A673 (cell line): ENCODE data around the gene SFMBT2. TPM values are rescaled to one million over a fixed set of nuclear protein-coding genes. Genes with fewer than 3 reads are reported as not detected.
A peak's percentile ranks its signal among the peaks of the same experiment; 100 is the strongest.

Source experiments
- BruUV-seq: library from RNA; stranded (reverse); fragments of 400-500 nt; replicated peaks from 2 replicates; lab custom pipeline; 2021; lab: Mats Ljungman, UMichigan
- CTCF ChIA-PET: fragments of 300-600 bp; sonication (Branson Sonifier 250); formaldehyde crosslinking; loops from one replicate; lab custom pipeline; 2022; ENCODE audit warnings: antibody characterized with exemption; lab: Charles Lee
- POLR2A ChIA-PET: fragments of 300-600 bp; sonication (Branson Sonifier 250); formaldehyde crosslinking; loops from one replicate; lab custom pipeline; 2022; ENCODE audit warnings: antibody characterized with exemption; ENCODE audit not compliant: low non-redundant PET; lab: Charles Lee
- DNase-seq: peaks from one replicate; pipeline ENCODE4 v3.0.0-alpha.2; 2015; ENCODE audit warnings: low spot score
- H3K27ac ChIP-seq: fragments of 200-600 bp; sonication (generic); 2 replicates; pipeline ENCODE4 v1.5.1; 2016; ENCODE audit warnings: mixed run types, low read depth, mild to moderate bottlenecking, mixed read lengths, antibody characterized with exemption, low read length; ENCODE audit not compliant: poor library complexity, severe bottlenecking
- H3K27me3 ChIP-seq: fragments of 200-600 bp; sonication (generic); replicated peaks from 2 replicates; pipeline ENCODE4 v1.6.1; 2017; ENCODE audit warnings: mixed run types, low read depth, mild to moderate bottlenecking, mixed read lengths, antibody characterized with exemption, low read length; ENCODE audit not compliant: insufficient read depth, poor library complexity
- H3K36me3 ChIP-seq: fragments of 200-600 bp; sonication (generic); 2 replicates; pipeline ENCODE4 v1.6.1; 2016; ENCODE audit warnings: mixed run types, mild to moderate bottlenecking, mixed read lengths, antibody characterized with exemption, low read length; ENCODE audit not compliant: insufficient read depth, poor library complexity, severe bottlenecking
- H3K4me1 ChIP-seq: fragments of 200-600 bp; sonication (generic); 2 replicates; pipeline ENCODE4 v1.6.1; 2017; ENCODE audit warnings: mixed run types, mild to moderate bottlenecking, mixed read lengths, antibody characterized with exemption, low read length; ENCODE audit not compliant: insufficient read depth, poor library complexity, severe bottlenecking
- H3K4me3 ChIP-seq: fragments of 200-600 bp; sonication (generic); 2 replicates; pipeline ENCODE4 v1.5.1; 2016; ENCODE audit warnings: low read depth, mixed run types, mild to moderate bottlenecking, mixed read lengths, low read length; ENCODE audit not compliant: poor library complexity, severe bottlenecking
- H3K9me3 ChIP-seq: fragments of 200-600 bp; sonication (generic); 2 replicates; pipeline ENCODE4 v1.6.1; 2016; ENCODE audit warnings: mixed run types, low read depth, mild to moderate bottlenecking, mixed read lengths, antibody characterized with exemption, low read length; ENCODE audit not compliant: poor library complexity, severe bottlenecking
- CTCF ChIP-seq: fragments of 300-800, 200-600 bp; sonication (generic); conservative IDR thresholded peaks from 2 replicates; pipeline ENCODE4 v1.5.1; 2017; ENCODE audit warnings: low read depth, mild to moderate bottlenecking, antibody characterized with exemption, low read length, moderate library complexity, mixed read lengths
- EZH2 ChIP-seq: fragments of 200-600 bp; sonication (generic); IDR thresholded peaks from 2 replicates; pipeline ENCODE4 v1.6.1; 2017; ENCODE audit warnings: borderline replicate concordance, low read depth, mild to moderate bottlenecking, mixed read lengths, antibody characterized with exemption, low read length; ENCODE audit not compliant: poor library complexity, severe bottlenecking
- intact Hi-C: fragments of 100-400 bp; cut with micrococcal nuclease; formaldehyde crosslinking; loops from one replicate; pipeline ENCODE4 v1.10.0; 2022; ENCODE audit not compliant: unreplicated experiment
- total RNA-seq: library from RNA; stranded (reverse); gene quantifications from 2 replicates; pipeline ENCODE4 v1.2.3, GENCODE V29; 2021

The SFMBT2 gene
- total RNA-seq, 1 experiment from 2014 or later = 8.2 TPM

GRCh38 chr10:7439696-7440095 is 28.9 kb upstream of the SFMBT2 start:
- Histone ChIP-seq H3K9me3 (no peaks in the 10 kb centered on the region), H3K36me3 (no peaks in the 10 kb centered on the region), H3K27ac (no peak overlapping the region), H3K4me1 (peaks cover 6% of the 10 kb centered on the region), H3K27me3 (peaks cover 19% of the 10 kb centered on the region), H3K4me3 (no peak overlapping the region)
- POLR2A ChIA-PET = no interaction called here
- BruUV-seq = no TSS peak
- TF ChIP-seq EZH2 (no peak), CTCF (no peak)
- DNase-seq = no peak
- intact Hi-C loops = no loop called here
- CTCF ChIA-PET = no interaction called here

- ChIA-PET POLR2A (no interaction called here), CTCF (no interaction called here)
- H3K36me3 ChIP-seq = no peaks in the 10 kb centered on the region
- TF ChIP-seq CTCF = no peak
- TF ChIP-seq EZH2 = no peak
- H3K4me1 ChIP-seq = peaks cover 6% of the 10 kb centered on the region
- H3K4me3 ChIP-seq = no peak overlapping the region
- H3K9me3 ChIP-seq = no peaks in the 10 kb centered on the region
- BruUV-seq = no TSS peak
- peak; percentile 24 for DNase-seq
- intact Hi-C loops = no loop called here
- peaks cover 24% of the 10 kb centered on the region for H3K27me3 ChIP-seq
- no peak overlapping the region for H3K27ac ChIP-seq
These were observed 27.6 kb upstream of the SFMBT2 start for GRCh38 chr10:7438196-7438986.

- ChIA-PET CTCF (no interaction called here), POLR2A (no interaction called here)
- no TSS peak for BruUV-seq
- Histone ChIP-seq H3K27ac (no peak overlapping the region), H3K27me3 (peaks cover 26% of the 10 kb centered on the region), H3K4me1 (peaks cover 14% of the 10 kb centered on the region), H3K9me3 (no peaks in the 10 kb centered on the region), H3K36me3 (no peaks in the 10 kb centered on the region), H3K4me3 (no peak overlapping the region)
- no peak for DNase-seq
- no peak for TF ChIP-seq EZH2
- no peak for TF ChIP-seq CTCF
- intact Hi-C loops = no loop called here
These were observed 25.8 kb upstream of the SFMBT2 start for GRCh38 chr10:7436490-7437100.
